Measurements from ENCODE around the gene ROGDI. TPM values are rescaled to one million over a fixed set of nuclear protein-coding genes. Genes with fewer than 3 reads are reported as not detected.

ROGDI gene
- total RNA-seq, 4 donors from 2014 or later = 26.3 to 50.1 (median 38.0) TPM

DNA sequence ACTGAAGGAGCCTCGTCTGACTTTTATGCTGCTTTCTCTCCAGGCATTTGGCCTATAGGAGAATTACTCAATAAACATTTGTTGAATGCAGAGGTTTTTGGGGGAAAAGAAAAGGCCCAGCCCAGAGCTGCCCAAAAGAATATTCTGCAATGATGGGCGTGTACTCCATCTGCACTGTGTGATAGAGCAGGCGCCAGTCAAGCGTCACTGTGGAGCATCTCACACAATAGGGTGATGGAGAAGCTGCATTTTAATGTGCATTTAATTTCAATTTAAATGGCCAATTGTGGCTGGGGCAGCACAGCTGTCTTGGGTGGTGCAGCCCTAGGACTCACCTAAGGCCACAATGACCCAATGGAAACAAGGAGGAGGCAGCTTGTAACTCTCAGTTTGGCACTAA is 24.1 kb upstream of the ROGDI start:
- Histone ChIP-seq H3K4me1 (no peaks in the 10 kb centered on the region), H3K9me3 (no peaks in the 10 kb centered on the region), H3K36me3 (peaks cover 0 to 100% (median 0%) of the 10 kb centered on the region in 3 donors), H3K4me3 (no peak overlapping the region), H3K27ac (no peak overlapping the region), H3K27me3 (no peaks in the 10 kb centered on the region)
- DNase-seq = no peak
- TF ChIP-seq CTCF (IDR thresholded peaks at IDR 0.05) (no peak), POLR2A (IDR thresholded peaks at IDR 0.05) (no peak)

DNA sequence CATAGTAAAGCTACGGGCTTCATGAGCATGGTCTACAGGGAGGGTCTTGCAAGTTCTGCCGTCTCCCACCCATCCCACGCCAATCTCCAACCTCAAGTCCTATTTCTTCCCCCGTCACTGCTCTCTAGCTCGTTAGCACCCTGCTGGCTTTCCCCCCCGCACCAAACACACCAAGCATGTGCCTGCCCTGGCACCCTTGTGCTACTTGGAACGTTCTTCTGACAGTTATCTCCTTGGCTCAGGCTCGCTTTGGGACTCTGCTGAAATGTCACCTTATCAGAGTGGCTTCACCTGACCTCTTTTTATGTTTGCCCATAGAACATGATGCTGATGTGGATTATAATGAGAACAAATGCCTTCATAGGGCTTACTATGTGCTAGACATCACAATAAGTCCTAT is 22.8 kb upstream of the ROGDI start:
- Histone ChIP-seq H3K4me1 (no peaks in the 10 kb centered on the region), H3K4me3 (no peak overlapping the region), H3K36me3 (peaks cover 0 to 100% (median 0%) of the 10 kb centered on the region in 3 donors), H3K27me3 (no peaks in the 10 kb centered on the region), H3K9me3 (no peaks in the 10 kb centered on the region), H3K27ac (no peak overlapping the region)
- TF ChIP-seq POLR2A (IDR thresholded peaks at IDR 0.05) = no peak
- TF ChIP-seq CTCF (IDR thresholded peaks at IDR 0.05) = no peak
- DNase-seq = no peak

DNA sequence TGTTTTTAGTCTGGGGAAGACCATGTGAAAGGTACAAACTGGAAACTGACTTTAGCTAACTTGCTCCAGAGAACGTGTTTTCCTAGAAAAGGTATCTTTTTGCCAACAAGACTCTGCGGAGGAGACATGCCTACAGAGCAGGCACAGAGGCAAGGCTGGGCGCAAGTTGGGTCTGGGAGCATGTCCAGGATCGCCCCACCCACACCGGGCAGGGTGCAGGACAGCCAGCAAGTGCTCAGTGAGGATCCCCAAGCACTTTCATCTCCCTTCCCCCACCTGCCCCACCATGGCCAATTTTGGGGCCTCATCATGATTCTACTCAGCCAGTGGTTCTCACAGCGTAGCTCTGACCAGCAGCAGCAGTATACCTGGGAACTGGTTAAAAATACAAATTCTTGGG is 18.2 kb upstream of the ROGDI start:
- Histone ChIP-seq H3K4me3 (no peak overlapping the region), H3K27ac (no peak overlapping the region), H3K27me3 (no peaks in the 10 kb centered on the region), H3K36me3 (peaks cover 0 to 93% (median 5%) of the 10 kb centered on the region in 3 donors), H3K4me1 (no peaks in the 10 kb centered on the region), H3K9me3 (no peaks in the 10 kb centered on the region)
- no peak for DNase-seq
- TF ChIP-seq POLR2A (IDR thresholded peaks at IDR 0.05) (no peak), CTCF (IDR thresholded peaks at IDR 0.05) (no peak)

DNA sequence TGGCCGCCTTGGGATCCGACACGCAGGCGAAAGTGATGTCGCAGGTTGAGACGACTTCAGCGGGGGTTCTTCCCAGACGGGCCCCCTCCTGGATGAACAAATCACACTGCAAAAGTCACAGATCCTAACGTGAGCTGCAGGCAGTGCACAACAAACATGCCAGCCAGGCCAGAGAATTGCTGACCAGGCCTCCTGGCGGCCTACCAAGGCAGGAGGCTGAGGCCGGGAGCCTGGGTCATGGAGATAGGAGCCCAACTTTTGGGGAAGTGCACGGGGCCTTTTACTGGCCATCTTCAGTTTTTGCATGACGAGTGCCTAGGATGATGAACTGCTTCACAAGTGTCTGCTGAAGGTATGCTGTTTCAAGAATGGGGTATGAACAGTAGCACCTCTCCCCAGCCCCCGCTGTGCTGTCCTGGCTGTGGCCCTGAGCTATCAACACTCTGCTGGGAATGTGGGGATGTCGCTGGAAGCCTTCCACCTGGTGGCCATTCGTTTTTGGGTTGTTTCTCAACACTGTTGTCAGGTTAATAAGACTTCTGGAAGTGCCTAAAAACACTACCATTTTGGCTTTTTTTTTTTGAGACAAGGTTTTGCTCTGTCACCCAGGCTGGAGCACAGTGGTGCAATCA is 12.2 kb upstream of the ROGDI start:
- DNase-seq = no peak
- Histone ChIP-seq H3K4me1 (peaks cover 0 to 4% (median 0%) of the 10 kb centered on the region in 4 donors), H3K9me3 (no peaks in the 10 kb centered on the region), H3K27ac (peak overlapping the region in 1 of 4 donors; percentile 61), H3K36me3 (peaks cover 0 to 89% (median 5%) of the 10 kb centered on the region in 3 donors), H3K4me3 (no peak overlapping the region), H3K27me3 (no peaks in the 10 kb centered on the region)
- TF ChIP-seq CTCF (IDR thresholded peaks at IDR 0.05) = no peak
- TF ChIP-seq POLR2A (IDR thresholded peaks at IDR 0.05) = no peak

DNA sequence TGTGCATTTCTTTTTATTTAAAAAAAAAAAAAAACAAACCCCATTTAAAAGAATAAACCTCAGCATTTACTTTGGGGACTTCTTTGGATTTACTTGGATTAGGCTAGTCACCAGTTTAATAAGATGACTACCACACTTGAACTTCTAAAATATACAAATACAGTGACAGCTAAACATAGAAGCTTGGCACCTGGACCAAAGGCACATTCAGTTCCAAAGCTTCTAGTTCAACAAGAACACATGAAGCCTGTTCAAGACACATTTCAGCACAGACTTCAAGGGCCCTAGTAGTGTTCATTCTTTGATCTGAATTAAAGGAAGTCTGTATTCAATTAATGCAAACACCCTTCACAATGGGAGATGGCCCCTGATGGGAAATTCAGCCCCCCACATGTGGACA is 11.6 kb upstream of the ROGDI start:
- no peaks in the 10 kb centered on the region for H3K9me3 ChIP-seq
- TF ChIP-seq CTCF (IDR thresholded peaks at IDR 0.05) = no peak
- no peak for TF ChIP-seq POLR2A (IDR thresholded peaks at IDR 0.05)

More for the DNA sequence above, 11.6 kb upstream of the ROGDI start:
- DNase-seq = no peak
- Histone ChIP-seq H3K4me3 (no peak overlapping the region), H3K27ac (peak overlapping the region in 1 of 4 donors; percentile 67), H3K4me1 (peaks cover 0 to 4% (median 0%) of the 10 kb centered on the region in 4 donors), H3K36me3 (peaks cover 0 to 89% (median 0%) of the 10 kb centered on the region in 3 donors), H3K27me3 (no peaks in the 10 kb centered on the region)
